ENCODE results near the gene CELSR1. TPM values are rescaled to one million over a fixed set of nuclear protein-coding genes. Genes with fewer than 3 reads are reported as not detected.

CELSR1 gene
- total and polyA plus RNA-seq, 2 of the 13 experiments (the other 11 are each of a cell fraction or from before 2014, with no cell fraction given), result 0.78 to 1.8 TPM

DNA sequence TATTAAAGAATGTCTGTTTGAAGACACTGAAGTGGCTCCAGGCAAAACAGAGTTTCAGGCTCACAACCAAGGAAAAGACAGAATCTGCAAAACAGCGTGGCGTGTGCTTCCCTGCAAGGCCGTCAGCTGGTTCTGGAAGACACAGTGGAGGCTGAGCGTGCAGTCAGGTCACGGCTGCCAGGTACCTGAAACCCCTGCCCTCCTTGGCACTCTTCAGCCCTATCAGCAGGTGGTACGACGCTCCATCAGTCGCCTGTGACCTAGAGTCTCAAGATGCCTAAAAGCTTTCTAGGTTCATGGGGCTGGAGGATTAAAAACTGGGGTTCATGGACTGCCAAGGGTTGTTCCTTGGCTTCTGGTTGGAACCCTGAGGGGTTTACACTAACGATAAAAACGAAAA, 136.1 kb downstream of the CELSR1 start:
- CTCF ChIA-PET (ENCODE audit: low intra/inter-chr PET ratio, low total read pairs), result no interaction called here
- intact Hi-C loops (cut with micrococcal nuclease; ENCODE audit: unreplicated experiment) (no loop called here), in situ Hi-C loops (cut with HindIII; ENCODE audit: extremely low pct_ligation_motif_present, low pct_unique_long_range_greater_than_20kb) (no loop called here)
- no peaks in the 10 kb centered on the region for H3K79me2 ChIP-seq (ENCODE audit: insufficient read depth, low read length)
- H4K20me1 ChIP-seq (ENCODE audit: insufficient read depth, low read length), result no peaks in the 10 kb centered on the region
- ATAC-seq, result no peak
- H3K4me3 ChIP-seq (replicated peaks in 1 of 3; ENCODE audit: insufficient read depth in 1 of 3, low read depth in 2 of 3, low read length in 3 of 3), result no peak overlapping the region
- H3K9me3 ChIP-seq (ENCODE audit: low read length), result no peaks in the 10 kb centered on the region
- FAIRE-seq, result no peak
- BruUV-seq (replicated peaks), result no TSS peak
- no peaks in the 10 kb centered on the region for H3K4me1 ChIP-seq (ENCODE audit: insufficient read depth, low read length)
- DNase-seq (ENCODE audit: low spot score), result no peak
- no peak overlapping the region for H3K27ac ChIP-seq (ENCODE audit: extremely low read length, insufficient read depth, low read length)
- TF ChIP-seq ZNF691 (CRISPR knock-in tag; IDR thresholded peaks at IDR 0.05; ENCODE audit: borderline replicate concordance, low read depth) (no peak), ZNF496 (CRISPR knock-in tag; IDR thresholded peaks at IDR 0.05; ENCODE audit: insufficient replicate concordance) (no peak), ISX (CRISPR knock-in tag; conservative IDR thresholded peaks at IDR 0.05) (no peak), ZNF724P (CRISPR knock-in tag; IDR thresholded peaks at IDR 0.05; ENCODE audit: borderline replicate concordance) (no peak), ERF (CRISPR knock-in tag; IDR thresholded peaks at IDR 0.05) (no peak), POLR2AphosphoS2 (IDR thresholded peaks at IDR 0.05; ENCODE audit: low read depth, low read length) (no peak)
- TF ChIP-seq, protein P1, sequence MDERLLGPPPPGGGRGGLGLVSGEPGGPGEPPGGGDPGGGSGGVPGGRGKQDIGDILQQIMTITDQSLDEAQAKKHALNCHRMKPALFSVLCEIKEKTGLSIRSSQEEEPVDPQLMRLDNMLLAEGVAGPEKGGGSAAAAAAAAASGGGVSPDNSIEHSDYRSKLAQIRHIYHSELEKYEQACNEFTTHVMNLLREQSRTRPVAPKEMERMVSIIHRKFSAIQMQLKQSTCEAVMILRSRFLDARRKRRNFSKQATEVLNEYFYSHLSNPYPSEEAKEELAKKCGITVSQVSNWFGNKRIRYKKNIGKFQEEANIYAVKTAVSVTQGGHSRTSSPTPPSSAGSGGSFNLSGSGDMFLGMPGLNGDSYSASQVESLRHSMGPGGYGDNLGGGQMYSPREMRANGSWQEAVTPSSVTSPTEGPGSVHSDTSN (CRISPR knock-in tag; IDR thresholded peaks at IDR 0.05), result no peak
- POLR2A ChIA-PET, result no interaction called here
- no peak overlapping the region for H2AFZ ChIP-seq (ENCODE audit: low read length)
- H3K9ac ChIP-seq (ENCODE audit: insufficient read depth, low read depth, low read length), result no peak overlapping the region
- H3K36me3 ChIP-seq (replicated peaks in 1 of 2; ENCODE audit: control insufficient read depth in 1 of 2, insufficient read depth in 2 of 2, low read length in 2 of 2), result no peaks in the 10 kb centered on the region
- no peak overlapping the region for H3K4me2 ChIP-seq (ENCODE audit: low read depth, low read length)
- 74% methylated on average over 10 of the region's 10 CpGs for WGBS (ENCODE audit: low lambda C conversion rate)
- peaks cover 0 to 1% of the 10 kb centered on the region in 2 experiments; a peak in 1 of 5 replicates for H3K27me3 ChIP-seq (ENCODE audit: control insufficient read depth in 1 of 2, insufficient read depth in 2 of 2, low read length in 2 of 2)
